GDM1 (cell line): Measurements from ENCODE around the gene SH3D21.

Experiments used
- DNase-seq: peaks from one replicate; lab custom pipeline; 2025; lab: John Stamatoyannopoulos, UW

Gene SH3D21

GRCh38 chr1:36330940-36331339 is 24.8 kb downstream of the SH3D21 start:
- no peak for DNase-seq

DNA sequence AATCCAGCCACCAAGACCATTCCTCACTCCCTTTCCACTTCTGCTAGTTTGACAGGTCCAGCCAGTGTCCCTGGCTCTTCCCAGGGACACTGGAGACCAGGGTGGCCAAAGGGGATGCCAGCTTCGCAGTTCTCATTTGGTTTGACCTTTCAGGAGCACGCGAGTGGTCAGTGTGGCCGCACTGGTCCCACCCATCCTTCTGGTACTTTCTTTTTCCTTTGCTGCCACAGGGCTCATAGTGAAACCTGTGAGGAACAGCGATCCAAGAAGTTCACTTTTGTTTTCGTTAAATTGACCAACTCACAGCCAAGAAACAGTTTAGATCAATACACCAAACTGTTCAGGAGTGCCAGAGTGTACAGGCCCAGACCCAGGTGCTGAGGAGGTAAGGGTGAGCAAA is 31.7 kb downstream of the SH3D21 start:
- DNase-seq = no peak

GRCh38 chr1:36339215-36339614 is 33.0 kb downstream of the SH3D21 start:
- DNase-seq = no peak

- DNase-seq = no peak
These were observed 33.4 kb downstream of the SH3D21 start for GRCh38 chr1:36339615-36340014.

GRCh38 chr1:36341626-36342320 is 35.6 kb downstream of the SH3D21 start:
- no peak for DNase-seq

DNA sequence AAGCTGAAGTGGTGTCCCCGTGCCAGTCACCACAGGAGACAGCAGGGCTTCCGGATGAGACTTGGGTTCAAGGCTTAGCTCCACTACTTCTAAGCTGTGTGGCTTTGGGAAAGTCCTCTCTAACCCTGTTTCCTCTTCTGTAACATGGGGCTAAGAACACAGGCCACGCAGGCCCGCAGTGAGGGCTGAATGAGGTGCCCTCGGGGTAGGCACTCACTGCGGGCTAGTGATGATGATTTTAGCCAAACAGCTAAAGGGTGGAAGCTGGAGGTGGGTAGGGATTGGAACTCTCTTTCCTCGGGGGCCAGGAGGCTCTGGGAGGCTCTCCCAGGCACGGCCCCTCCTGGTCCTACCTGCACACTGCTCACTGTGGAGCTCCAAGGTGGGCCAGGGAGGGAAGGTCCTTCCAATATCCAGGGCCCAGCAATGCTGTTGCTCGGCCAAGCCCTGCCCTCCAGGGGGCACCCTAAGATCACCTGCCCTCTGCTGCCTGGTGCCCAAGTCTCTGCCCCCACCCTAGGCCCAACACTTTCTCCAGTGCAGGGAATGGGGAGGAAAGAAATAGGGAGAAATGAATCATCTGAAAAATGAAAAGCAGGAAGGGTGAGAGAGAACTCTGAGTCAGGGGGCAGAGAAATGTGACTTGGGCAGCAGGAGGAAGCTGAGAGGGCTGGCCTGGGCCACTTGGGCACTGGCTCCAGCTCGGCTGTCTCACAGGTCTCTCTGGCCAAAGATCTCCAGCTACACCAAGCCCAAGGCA is 36.4 kb downstream of the SH3D21 start:
- peak; percentile 37 for DNase-seq

DNA sequence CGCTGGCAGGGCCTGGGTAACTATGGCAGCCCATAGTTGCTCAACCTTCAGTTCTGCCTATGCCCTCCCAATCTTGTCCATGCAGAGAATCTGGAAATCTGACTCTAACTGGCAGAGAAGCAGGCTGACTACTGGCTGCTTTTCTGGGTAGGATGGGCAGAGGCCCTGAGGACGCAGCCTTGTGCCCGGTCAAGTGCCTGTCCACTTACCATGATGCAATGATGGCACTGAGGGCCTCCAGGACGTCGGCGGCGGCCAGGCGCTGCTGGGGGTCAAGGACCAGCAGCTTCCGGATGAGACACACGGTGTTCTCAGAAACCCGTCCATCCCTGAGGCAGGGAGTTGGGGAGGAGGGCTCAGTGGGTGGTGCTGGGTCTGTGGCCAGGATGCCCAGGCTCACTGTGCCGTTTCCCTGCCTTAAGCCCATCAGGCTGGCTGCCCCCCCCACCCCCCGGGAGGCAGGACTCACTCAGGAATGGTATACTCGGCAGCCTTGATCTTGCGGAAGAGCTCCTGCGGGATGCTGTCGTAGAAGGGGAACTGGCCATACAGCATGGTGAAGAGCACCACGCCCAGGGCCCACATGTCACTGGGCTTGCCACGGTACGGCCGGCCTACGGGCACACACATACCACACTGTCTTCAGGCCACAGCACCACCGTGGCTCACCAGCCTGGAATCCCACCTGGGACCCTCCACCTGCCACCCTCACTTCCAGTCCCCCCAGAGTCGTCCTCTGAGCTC is 37.7 kb downstream of the SH3D21 start:
- DNase-seq = no peak

- DNase-seq = no peak
These were observed 38.2 kb downstream of the SH3D21 start for GRCh38 chr1:36344395-36344680.

- no peak for DNase-seq
These were observed 39.2 kb downstream of the SH3D21 start for GRCh38 chr1:36345353-36345752.

GRCh38 chr1:36346741-36347370 is 40.7 kb downstream of the SH3D21 start:
- DNase-seq = no peak

GRCh38 chr1:36349241-36349671 is 43.1 kb downstream of the SH3D21 start:
- no peak for DNase-seq

GRCh38 chr1:36349839-36350238 is 43.7 kb downstream of the SH3D21 start:
- DNase-seq = no peak

DNA sequence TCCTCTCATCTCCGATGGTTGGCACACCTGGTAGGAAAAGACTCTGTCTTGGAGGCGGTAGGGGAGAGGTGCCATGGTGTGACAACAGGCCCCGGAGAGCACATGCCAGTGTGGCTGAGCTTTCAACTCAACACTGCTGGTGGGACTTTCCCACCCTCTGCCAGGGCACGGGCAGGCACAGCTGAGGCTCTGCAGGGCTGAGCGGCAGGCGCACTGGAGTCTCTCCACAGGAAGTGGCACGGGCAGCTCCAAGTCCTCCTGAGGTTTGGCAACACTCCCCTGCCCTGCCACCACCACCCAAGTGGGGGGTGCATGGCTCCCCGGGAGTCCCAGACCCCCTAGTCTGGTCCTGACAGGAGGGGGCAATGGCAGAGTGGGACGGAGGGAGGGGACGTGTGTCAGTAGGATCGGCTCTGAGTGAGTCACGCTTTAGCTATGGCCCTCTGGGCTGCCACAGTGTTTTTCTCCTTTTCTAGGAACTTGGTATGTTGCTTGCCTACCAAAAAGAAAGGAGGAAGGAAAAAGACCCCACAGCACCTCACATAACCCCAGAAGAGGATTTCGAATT is 44.6 kb downstream of the SH3D21 start:
- DNase-seq = peak; percentile 17

DNA sequence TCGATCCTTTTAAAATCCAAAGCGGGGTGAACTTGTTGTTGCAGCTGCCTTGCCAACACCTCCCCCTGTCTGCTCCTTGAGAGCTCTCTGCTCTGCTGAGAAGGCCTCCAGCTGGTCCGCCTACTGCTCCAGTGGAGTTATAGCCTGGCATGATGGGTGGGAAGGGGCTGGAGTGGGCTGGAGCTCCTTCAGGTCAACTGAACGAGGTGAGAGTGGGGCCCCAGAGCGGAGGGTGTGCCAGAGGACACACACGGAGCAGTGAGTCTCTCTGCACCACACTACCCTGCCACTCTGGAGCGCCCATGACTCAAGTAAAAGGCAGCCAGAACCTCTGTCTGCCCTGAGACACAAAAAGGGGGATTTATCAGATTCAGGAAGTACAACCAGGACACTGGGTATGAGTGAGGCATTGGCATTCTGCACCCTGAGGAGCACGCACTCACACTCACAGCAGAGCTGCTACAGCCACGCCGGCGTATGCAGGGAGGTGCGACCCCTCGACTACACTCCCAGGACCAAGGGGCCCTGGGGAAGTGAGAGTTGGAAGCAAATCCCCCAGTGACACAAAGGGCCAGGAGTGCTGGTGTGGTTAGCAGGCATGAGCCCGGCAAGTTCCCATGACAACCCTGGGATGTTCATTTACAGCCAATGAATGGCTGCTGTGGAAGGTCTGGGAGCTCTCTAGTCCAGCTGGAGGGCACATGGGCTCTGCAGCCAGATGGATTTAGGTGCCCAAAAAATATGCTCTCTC is 45.2 kb downstream of the SH3D21 start:
- no peak for DNase-seq

- no peak for DNase-seq
These were observed 46.1 kb downstream of the SH3D21 start for GRCh38 chr1:36352125-36352909.

DNA sequence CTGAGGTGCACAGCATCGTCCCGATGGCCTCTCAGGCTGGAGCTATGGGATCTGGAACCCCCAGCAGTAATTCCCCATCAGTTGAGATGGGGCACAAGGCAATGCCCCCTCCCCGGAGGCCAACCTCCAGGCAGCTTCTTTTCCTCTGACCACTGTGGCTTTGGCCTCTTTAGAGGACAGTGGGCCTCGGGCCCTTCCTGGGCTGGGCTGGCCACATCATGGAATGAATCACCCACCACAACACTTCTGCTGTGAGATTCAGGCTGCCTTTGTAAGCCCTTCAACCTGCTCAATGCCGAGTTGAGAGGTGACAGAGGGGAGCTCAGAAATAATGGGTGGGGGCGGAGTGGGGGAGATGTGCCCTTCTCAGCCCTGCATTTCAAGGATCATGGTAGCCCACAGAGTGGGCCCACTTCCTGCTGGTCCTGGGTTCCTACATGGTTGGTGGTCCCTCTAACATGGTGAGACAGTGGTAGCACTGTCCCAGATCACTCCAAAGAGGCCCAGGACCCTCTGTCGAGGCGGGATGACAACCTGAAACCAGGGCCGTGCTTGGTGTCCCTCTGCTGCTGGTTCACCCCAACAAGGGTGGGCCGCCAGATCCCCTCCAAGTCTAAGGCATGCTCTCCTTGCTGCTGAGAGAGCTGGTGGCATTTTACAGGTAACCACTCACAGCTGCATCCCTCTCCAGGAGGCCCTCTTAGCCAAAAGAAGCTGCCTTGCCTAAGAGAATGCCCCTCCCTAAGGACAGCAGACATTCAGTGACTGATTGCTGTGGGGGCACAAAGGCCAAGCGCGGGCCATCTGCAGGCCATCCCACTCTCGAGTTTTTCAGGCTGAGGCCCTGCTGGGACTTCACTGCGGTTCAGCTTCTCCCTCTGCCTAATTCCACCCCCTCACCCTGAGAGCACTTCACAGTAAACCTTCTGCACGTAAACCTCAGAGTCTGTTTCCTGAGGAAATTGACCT is 47.0 kb downstream of the SH3D21 start:
- no peak for DNase-seq

DNA sequence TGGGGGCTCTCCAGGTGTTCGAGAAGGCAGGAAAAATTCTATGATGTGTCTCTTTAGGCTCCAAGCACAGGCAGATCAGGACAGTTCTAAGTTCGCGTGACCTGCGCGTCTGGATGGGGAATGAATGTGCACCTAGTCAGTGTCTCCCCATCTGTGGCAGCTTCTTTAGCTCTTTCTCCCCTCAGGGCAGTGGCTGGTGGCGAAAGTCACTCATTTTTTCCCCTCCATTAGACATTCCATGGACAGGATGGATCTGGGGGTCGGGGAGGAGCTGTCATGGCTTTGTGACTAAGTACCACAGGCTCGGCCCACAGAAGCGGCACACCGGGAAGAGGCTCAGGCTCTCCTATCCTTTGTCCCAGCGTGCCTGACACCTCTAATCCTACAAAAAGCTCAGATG is 48.3 kb downstream of the SH3D21 start:
- no peak for DNase-seq

- DNase-seq = no peak
These were observed 49.6 kb downstream of the SH3D21 start for GRCh38 chr1:36355811-36356210.

GRCh38 chr1:36358514-36359084 is 52.4 kb downstream of the SH3D21 start:
- DNase-seq = no peak
